GM21360 (cell line): Measurements from ENCODE around the gene CDH23.

ENCODE experiments used
- ATAC-seq: cut with Tn5 transposase; IDR thresholded peaks from one replicate; pipeline ENCODE4 v1.9.1; 2021; ENCODE audit warnings: mild to moderate bottlenecking, moderate library complexity; ENCODE audit not compliant: unreplicated experiment

The CDH23 gene

DNA sequence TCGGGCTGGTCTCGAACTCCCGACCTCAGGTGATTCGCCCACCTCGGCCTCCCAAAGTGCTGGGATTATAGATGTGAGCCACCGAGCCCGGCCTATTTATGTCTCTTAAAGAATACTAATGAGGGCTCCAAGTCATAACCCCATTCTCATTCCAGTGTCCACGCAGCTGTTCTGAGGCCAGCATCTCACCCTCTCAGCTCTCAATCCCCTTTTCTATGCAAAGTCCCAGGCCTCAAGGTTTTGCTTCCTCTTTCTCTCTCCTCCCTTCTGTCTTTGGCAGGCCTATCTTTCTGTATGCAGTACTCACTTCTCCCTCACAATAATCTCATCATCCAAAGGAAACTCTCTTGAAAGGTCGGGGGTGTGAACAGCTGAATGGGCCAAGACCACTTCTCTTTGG lies 404.6 kb downstream of the CDH23 start:
- ATAC-seq = peak; percentile 75

- ATAC-seq = no peak
Observed at GRCh38 chr10:71802235-71802634, 405.5 kb downstream of the CDH23 start.

DNA sequence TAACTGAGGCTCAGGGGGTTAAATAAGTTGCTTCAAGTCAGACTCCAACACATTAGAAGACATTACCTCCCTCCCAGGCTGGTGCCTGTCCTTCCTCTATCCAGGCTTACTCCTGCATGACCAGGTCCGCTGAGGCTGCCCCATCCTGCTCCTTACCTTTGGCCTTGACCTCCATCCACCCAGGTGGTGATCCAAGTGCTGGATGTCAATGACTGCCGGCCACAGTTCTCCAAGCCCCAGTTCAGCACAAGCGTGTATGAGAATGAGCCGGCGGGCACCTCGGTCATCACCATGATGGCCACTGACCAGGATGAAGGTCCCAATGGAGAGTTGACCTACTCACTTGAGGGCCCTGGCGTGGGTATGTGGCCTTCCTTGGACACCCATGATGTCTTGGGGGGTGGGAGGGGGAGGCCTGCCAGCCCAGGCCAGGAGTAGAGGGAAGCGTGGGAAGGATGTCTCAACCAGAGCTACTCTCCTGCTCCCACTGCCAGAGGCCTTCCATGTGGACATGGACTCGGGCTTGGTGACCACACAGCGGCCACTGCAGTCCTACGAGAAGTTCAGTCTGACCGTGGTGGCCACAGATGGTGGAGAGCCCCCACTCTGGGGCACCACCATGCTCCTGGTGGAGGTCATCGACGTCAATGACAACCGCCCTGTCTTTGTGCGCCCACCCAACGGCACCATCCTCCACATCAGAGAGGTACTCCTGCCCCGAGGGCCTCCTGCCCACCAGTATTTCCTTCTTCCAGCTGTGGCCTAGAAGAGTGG lies 406.2 kb downstream of the CDH23 start:
- no peak for ATAC-seq

GRCh38 chr10:71804077-71804476 lies 407.4 kb downstream of the CDH23 start:
- ATAC-seq = no peak

GRCh38 chr10:71805776-71806703 lies 409.3 kb downstream of the CDH23 start:
- no peak for ATAC-seq

GRCh38 chr10:71806704-71807556 lies 410.2 kb downstream of the CDH23 start:
- ATAC-seq = no peak

- ATAC-seq = no peak
Observed at GRCh38 chr10:71807557-71808510, 411.1 kb downstream of the CDH23 start.

DNA sequence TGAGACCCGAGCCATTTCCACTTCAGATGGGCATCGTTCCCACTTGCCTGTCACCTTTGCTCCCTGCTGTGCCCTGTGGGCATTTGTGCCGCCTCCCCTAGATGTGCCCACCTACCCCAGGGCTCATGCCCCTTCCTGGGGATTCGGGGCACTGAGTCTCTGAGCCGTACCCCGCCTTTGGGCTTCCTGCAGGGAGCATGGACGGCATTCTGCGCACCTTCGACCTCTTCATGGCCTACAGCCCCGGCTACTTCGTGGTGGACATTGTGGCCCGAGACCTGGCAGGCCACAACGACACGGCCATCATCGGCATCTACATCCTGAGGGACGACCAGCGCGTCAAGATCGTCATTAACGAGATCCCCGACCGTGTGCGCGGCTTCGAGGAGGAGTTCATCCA lies 412.9 kb downstream of the CDH23 start:
- ATAC-seq = no peak

- no peak for ATAC-seq
Observed at GRCh38 chr10:71810048-71810750, 413.5 kb downstream of the CDH23 start.

DNA sequence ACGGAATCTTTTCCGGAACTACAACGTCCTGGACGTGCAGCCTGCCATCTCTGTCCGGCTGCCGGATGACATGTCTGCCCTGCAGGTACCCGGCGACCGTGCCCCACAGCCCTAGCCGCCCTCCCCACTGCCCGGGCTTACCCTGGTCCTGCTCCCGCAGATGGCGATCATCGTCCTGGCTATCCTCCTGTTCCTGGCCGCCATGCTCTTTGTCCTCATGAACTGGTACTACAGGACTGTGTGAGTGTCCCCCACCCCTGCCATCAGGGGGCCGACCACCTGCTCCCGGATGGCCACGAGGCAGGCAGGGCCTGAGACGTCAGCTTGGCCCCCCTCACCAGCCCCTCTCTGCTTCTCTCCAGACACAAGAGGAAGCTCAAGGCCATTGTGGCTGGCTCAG lies 414.6 kb downstream of the CDH23 start:
- ATAC-seq = no peak

GRCh38 chr10:71812016-71812912 lies 415.5 kb downstream of the CDH23 start:
- ATAC-seq = peak; percentile 67

DNA sequence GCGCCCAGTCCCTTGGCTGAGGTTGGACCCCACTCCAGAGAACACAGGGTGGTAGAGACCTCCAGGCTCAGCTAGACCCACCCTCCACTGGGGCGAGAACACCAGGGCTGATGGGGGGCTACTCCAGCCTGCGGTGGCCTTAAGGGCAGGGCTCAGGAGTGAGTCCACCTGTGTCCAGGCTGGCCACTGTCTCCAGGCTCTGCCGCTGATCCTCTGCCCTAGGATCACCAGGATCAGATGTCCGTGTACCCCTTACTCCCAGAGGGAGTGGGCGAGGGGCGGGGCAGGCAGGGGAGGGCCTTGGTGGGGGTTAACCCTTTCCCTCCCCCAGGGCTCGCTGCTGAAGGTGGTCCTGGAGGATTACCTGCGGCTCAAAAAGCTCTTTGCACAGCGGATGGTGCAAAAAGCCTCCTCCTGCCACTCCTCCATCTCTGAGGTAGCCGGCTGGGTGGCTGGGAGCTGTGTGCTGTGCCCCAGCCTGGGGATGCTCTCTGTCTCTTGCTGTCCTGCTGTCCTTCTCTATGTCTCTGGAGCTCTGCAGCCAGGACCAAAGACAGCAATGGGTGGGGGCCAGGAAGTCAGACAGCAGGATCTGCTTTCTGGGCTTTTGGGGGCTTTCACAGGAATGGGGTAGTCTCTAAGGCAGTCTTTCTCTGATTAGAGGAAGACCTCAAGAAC lies 416.3 kb downstream of the CDH23 start:
- no peak for ATAC-seq

GRCh38 chr10:71814922-71815411 lies 418.2 kb downstream of the CDH23 start:
- no peak for ATAC-seq

DNA sequence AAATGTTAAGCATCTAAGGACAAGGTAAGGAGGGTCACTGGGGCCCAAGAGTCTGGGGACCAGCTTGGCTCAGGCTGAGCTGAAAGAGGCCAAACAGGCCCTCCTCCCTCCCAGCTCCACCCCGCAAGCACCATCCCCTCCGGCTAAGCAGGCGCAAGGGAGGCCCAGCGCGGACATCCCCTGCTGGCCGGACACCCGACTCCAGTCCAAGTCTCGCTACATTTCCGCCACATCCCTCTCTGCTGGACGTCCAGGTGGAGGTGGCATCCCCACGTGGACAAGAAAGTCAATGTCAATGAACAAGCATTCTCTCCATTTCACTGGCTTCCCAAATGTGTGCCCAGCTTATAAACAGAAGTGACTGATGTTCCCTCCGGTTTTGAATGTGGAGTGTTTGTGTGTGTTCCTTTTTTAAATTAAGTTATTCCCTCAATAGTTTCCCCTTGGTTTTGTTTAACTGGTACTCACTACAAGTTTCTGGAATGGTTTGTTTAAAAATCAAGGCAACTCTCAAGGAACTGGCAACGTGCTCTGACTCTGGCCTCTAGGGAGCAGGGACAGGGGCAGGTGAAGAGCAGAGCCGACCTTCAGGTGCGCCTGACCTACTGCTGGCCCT lies 418.9 kb downstream of the CDH23 start:
- ATAC-seq = no peak

- no peak for ATAC-seq
Observed at GRCh38 chr10:71816421-71816851, 419.7 kb downstream of the CDH23 start.

- no peak for ATAC-seq
Observed at GRCh38 chr10:71816936-71817618, 420.4 kb downstream of the CDH23 start.
